Measurements from ENCODE around the gene NPW. TPM values are rescaled to one million over a fixed set of nuclear protein-coding genes. Genes with fewer than 3 reads are reported as not detected.
"Not testable (repeated sequence)": the region's sequence is repeated elsewhere in the genome, so short reads cannot be mapped to it uniquely, and the experiment has no call there.

Gene NPW
- total RNA-seq, 2 experiments from 2014 or later: 1.3 to 1.9 TPM

DNA sequence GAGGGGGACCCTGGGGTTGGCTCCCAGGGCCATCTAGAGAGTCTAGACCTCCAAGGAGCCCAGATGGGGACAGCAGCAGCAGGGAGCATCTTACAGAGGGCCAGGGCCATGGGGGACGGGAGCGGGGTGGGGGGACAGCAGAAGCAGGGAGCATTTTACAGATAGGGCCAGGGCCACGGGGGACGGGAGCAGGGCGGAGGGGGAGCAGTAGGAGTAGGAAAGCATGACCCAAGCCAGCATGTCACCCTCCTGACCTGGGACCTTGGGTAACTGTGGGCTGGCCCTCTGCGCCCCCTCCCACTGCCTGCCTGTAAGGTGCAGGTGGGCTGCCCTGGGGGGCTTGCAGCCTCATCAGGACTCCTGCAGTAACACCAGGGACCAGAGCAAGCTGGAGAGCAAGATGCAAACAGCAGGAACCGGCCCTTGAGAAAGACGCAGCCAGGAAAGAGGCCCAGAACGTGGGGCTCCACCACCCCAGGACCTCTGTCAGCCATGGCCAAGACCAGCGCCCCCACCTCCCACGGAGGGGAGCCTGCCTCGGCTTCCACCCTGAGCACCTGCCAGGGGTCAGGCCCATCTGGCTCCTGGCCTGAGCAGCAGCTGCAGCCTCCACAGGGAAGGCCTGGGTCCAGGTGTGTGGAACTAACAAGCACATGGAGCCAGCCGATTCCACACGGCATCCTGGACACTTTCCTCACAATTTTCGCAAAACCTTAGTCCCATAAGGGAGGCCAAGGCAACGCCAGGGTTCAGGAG is 12.3 kb upstream of the NPW start:
- CTCF ChIA-PET: interaction anchor here (0.6 to 1.3 kb wide), 4 partner anchors 9 to 141 kb away, joined by 3 to 4 read pairs (median 3); no protein-coding TSS in a partner anchor
- Mint-ChIP-seq H3K4me1 (ENCODE audit: low read depth) (peaks cover 42% of the 10 kb centered on the region), H3K9me3 (no peaks in the 10 kb centered on the region), H3K36me3 (ENCODE audit: low read depth) (peaks cover 33% of the 10 kb centered on the region), H3K4me3 (peak overlapping the region; percentile 82), H3K27me3 (ENCODE audit: low read depth) (no peaks in the 10 kb centered on the region), H3K27ac (peak overlapping the region; percentile 89)
- intact Hi-C loops (cut with micrococcal nuclease): loop anchor here (5.0 kb wide), 1 partner anchor 150 kb away; no protein-coding TSS in a partner anchor
- DNase-seq: no peak

DNA sequence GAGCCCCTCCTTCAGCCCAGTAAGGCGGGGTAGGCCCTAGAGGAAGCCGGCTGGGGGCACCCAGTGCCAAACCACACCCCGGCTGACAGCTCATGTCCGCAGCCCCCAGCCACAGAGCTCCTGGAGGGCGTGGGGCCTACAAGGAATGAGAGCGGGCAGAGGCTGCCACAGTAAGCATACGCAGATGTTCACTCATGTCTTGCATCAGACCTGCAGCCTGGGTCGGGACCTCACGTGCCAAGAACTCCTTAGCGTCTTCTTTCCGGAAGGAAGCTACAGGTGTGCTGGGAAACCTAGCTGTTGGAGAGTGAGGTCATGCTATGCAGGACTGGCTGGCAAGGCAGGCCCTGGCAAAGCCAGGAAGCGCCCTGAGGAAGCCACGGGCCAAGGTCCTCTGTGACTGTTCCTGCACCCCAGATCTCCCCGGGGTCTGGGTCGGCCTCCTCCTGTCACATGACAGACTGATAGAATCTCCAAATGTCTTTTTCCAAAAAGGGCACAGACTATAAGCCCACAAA is 11.5 kb upstream of the NPW start:
- Mint-ChIP-seq H3K27ac (peak overlapping the region; percentile 89), H3K27me3 (ENCODE audit: low read depth) (no peaks in the 10 kb centered on the region), H3K9me3 (no peaks in the 10 kb centered on the region), H3K4me3 (peak overlapping the region; percentile 82), H3K36me3 (ENCODE audit: low read depth) (peaks cover 30% of the 10 kb centered on the region), H3K4me1 (ENCODE audit: low read depth) (peaks cover 42% of the 10 kb centered on the region)
- DNase-seq: peak; percentile 62
- CTCF ChIA-PET: interaction anchor here (0.9 to 1.3 kb wide), 4 partner anchors 9 to 20 kb away, joined by 3 to 4 read pairs (median 3); no protein-coding TSS in a partner anchor
- intact Hi-C loops (cut with micrococcal nuclease): loop anchor here (2.0 to 5.0 kb wide), 2 partner anchors 43 to 151 kb away; partner anchors contain the start of gene RPS2

GRCh38 chr16:2008631-2009163 is 10.9 kb upstream of the NPW start:
- peak overlapping the region; percentile 89 for H3K27ac Mint-ChIP-seq
- peaks cover 30% of the 10 kb centered on the region for H3K36me3 Mint-ChIP-seq (ENCODE audit: low read depth)
- CTCF ChIA-PET: interaction anchor here (0.6 to 1.3 kb wide), 4 partner anchors 10 to 19 kb away, joined by 3 read pairs; no protein-coding TSS in a partner anchor
- intact Hi-C loops (cut with micrococcal nuclease): loop anchor here (1.0 to 5.0 kb wide), 3 partner anchors 16 to 151 kb away; partner anchors contain the start of gene RPS2
- H3K27me3 Mint-ChIP-seq (ENCODE audit: low read depth): no peaks in the 10 kb centered on the region
- peaks cover 42% of the 10 kb centered on the region for H3K4me1 Mint-ChIP-seq (ENCODE audit: low read depth)
- H3K4me3 Mint-ChIP-seq: peak overlapping the region; percentile 82
- H3K9me3 Mint-ChIP-seq: no peaks in the 10 kb centered on the region
- peak; percentile 77 for DNase-seq

DNA sequence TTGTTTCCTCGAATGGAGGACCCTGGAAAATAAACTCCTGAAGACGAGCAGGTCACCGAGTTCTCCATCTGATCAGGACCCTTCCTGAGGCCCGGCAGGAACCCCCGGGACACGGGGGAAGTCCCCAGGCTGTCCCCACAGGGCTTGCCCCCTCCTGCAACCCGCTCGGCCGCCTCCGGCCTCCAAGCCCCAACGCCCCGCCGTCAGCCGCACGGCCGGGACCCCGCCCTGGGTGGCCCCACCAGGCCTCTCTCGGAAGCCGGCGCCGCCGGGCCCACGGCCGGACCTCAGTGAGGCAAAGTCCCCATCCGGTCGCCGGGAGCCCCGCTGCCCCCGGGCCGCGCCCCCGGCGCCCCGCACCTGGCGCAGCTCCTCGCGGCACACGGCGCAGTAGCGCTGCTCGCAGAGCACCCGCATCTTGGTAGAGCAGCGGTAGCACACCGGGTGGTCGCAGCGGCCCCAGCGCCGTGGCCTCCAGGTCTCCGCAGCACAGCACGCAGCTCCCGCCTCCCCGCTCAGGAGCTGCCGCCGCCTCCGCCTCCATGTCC is 10.3 kb upstream of the NPW start:
- CTCF ChIA-PET: interaction anchor here (0.6 to 1.0 kb wide), 2 partner anchors 12 to 19 kb away, joined by 3 read pairs; no protein-coding TSS in a partner anchor
- intact Hi-C loops (cut with micrococcal nuclease): loop anchor here (1.0 to 5.0 kb wide), 3 partner anchors 17 to 152 kb away; partner anchors contain the start of gene RPS2

DNA sequence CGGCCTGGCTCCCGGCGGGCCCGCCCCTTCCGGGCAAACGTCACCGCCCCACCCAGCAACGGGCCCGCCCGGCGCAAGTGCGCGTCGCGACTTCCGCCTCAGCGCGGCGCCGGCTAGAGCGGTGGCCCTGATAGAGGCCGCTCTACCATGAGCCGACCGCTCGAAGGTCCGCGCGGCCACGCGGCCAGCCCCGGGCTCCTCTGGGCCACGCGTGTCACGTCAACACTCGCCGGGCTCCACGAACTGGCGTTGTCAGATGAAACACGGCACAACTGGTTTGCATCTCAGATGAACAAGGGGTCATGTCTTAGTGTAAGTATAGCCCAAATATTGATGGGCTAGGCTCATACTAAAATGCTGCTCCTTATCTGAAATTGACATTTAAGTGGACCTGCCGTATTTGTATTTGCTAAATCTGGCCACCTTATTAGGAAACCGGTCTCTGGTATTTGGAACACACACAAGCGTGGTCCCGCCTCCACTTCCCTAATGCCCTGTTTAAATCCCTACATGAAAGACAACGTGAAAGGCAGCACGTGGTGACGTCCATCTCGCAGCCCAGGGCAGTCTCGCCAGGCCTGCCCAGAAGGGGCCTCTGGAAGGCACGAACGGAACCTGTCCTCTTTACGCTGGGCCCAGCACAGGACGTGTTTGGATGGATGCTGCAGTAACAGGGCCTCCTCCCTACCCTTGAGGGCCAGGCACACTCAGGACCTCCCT is 9.6 kb upstream of the NPW start, which contains the start of gene ZNF598:
Gene ZNF598, minus strand, starts transcription at position 31 of the 720 bp plus-strand sequence.
- H3K27me3 Mint-ChIP-seq (ENCODE audit: low read depth): no peaks in the 10 kb centered on the region
- CTCF ChIA-PET: no interaction called here
- no peaks in the 10 kb centered on the region for H3K9me3 Mint-ChIP-seq
- intact Hi-C loops (cut with micrococcal nuclease): loop anchor here (1.0 to 5.0 kb wide), 3 partner anchors 18 to 153 kb away; partner anchors contain the start of gene RPS2
- H3K4me1 Mint-ChIP-seq (ENCODE audit: low read depth): peaks cover 39% of the 10 kb centered on the region
- peak; percentile 77 for DNase-seq
- peak within 1 kb of the TSS; percentile 88 for H3K4me3 Mint-ChIP-seq
- peak within 1 kb of the TSS; percentile 89 for H3K27ac Mint-ChIP-seq
- peaks cover 30% of the 10 kb centered on the region for H3K36me3 Mint-ChIP-seq (ENCODE audit: low read depth)

More for the DNA sequence above, 10.3 kb upstream of the NPW start:
- peaks cover 30% of the 10 kb centered on the region for H3K36me3 Mint-ChIP-seq (ENCODE audit: low read depth)
- no peaks in the 10 kb centered on the region for H3K27me3 Mint-ChIP-seq (ENCODE audit: low read depth)
- DNase-seq: no peak
- H3K4me1 Mint-ChIP-seq (ENCODE audit: low read depth): peaks cover 42% of the 10 kb centered on the region
- peak overlapping the region; percentile 89 for H3K27ac Mint-ChIP-seq
- H3K4me3 Mint-ChIP-seq: peak overlapping the region; percentile 82
- no peaks in the 10 kb centered on the region for H3K9me3 Mint-ChIP-seq

GRCh38 chr16:2011726-2012125 is 7.9 kb upstream of the NPW start:
- H3K27ac Mint-ChIP-seq; H3K9me3 Mint-ChIP-seq; DNase-seq; H3K27me3 Mint-ChIP-seq (ENCODE audit: low read depth); intact Hi-C loops (cut with micrococcal nuclease): not testable (repeated sequence)
- CTCF ChIA-PET: interaction anchor here (0.7 to 2.1 kb wide), 5 partner anchors 8 to 29 kb away, joined by 3 to 8 read pairs (median 4); no protein-coding TSS in a partner anchor
- Mint-ChIP-seq H3K36me3 (ENCODE audit: low read depth) (peaks cover 25% of the 10 kb centered on the region), H3K4me1 (ENCODE audit: low read depth) (peaks cover 23% of the 10 kb centered on the region), H3K4me3 (peak overlapping the region; percentile 24)

GRCh38 chr16:2013527-2013926 is 6.1 kb upstream of the NPW start:
- CTCF ChIA-PET: interaction anchor here (0.6 to 1.7 kb wide), 4 partner anchors 9 to 127 kb away, joined by 3 to 5 read pairs (median 4); no protein-coding TSS in a partner anchor
- no peak overlapping the region for H3K4me3 Mint-ChIP-seq
- H3K9me3 Mint-ChIP-seq: no peaks in the 10 kb centered on the region
- H3K27me3 Mint-ChIP-seq (ENCODE audit: low read depth): peaks cover 2% of the 10 kb centered on the region
- peaks cover 8% of the 10 kb centered on the region for H3K36me3 Mint-ChIP-seq (ENCODE audit: low read depth)
- intact Hi-C loops (cut with micrococcal nuclease): no loop called here
- peaks cover 8% of the 10 kb centered on the region for H3K4me1 Mint-ChIP-seq (ENCODE audit: low read depth)
- DNase-seq: no peak
- no peak overlapping the region for H3K27ac Mint-ChIP-seq

- Mint-ChIP-seq H3K27me3 (ENCODE audit: low read depth) (peaks cover 6% of the 10 kb centered on the region), H3K4me3 (no peak overlapping the region), H3K36me3 (ENCODE audit: low read depth) (peaks cover under 1% of the 10 kb centered on the region), H3K27ac (no peak overlapping the region), H3K4me1 (ENCODE audit: low read depth) (peaks cover 3% of the 10 kb centered on the region), H3K9me3 (no peaks in the 10 kb centered on the region)
- CTCF ChIA-PET: interaction anchor here (0.8 kb wide), 1 partner anchor 125 kb away, joined by 3 read pairs; no protein-coding TSS in a partner anchor
- no peak for DNase-seq
- intact Hi-C loops (cut with micrococcal nuclease): no loop called here
Observed at GRCh38 chr16:2015117-2015946, 4.3 kb upstream of the NPW start.

DNA sequence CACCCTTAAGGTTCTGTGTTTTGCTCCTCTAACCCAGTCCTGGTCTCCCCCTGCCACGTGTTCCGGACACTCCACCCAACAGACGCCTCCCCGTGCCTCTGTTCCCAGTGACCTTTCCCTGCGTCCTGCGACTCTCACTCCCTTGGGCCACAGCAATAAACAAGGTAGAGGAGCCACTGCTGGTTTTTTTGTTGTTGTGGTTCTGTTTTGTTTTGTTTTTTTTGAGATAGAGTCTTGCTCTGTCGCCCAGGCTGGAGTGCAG is 3.7 kb upstream of the NPW start:
- peaks cover 10% of the 10 kb centered on the region for H3K27me3 Mint-ChIP-seq (ENCODE audit: low read depth)
- H3K4me1 Mint-ChIP-seq (ENCODE audit: low read depth): peaks cover 2% of the 10 kb centered on the region
- no peaks in the 10 kb centered on the region for H3K36me3 Mint-ChIP-seq (ENCODE audit: low read depth)
- no peaks in the 10 kb centered on the region for H3K9me3 Mint-ChIP-seq
- no peak overlapping the region for H3K4me3 Mint-ChIP-seq
- DNase-seq: no peak
- CTCF ChIA-PET: interaction anchor here (0.7 to 3.1 kb wide), 3 partner anchors 12 to 132 kb away, joined by 3 to 16 read pairs (median 4); no protein-coding TSS in a partner anchor
- intact Hi-C loops (cut with micrococcal nuclease): no loop called here
- no peak overlapping the region for H3K27ac Mint-ChIP-seq

GRCh38 chr16:2016407-2016922 is 3.1 kb upstream of the NPW start:
- H3K4me1 Mint-ChIP-seq (ENCODE audit: low read depth): peaks cover 2% of the 10 kb centered on the region
- no peaks in the 10 kb centered on the region for H3K36me3 Mint-ChIP-seq (ENCODE audit: low read depth)
- CTCF ChIA-PET: interaction anchor here (0.7 to 3.1 kb wide), 4 partner anchors 9 to 131 kb away, joined by 3 to 16 read pairs (median 4); no protein-coding TSS in a partner anchor
- intact Hi-C loops (cut with micrococcal nuclease): no loop called here
- no peak overlapping the region for H3K4me3 Mint-ChIP-seq
- peaks cover 13% of the 10 kb centered on the region for H3K27me3 Mint-ChIP-seq (ENCODE audit: low read depth)
- DNase-seq: no peak
- no peaks in the 10 kb centered on the region for H3K9me3 Mint-ChIP-seq
- no peak overlapping the region for H3K27ac Mint-ChIP-seq
